ENCODE measurements around the gene MAPK14. TPM values are rescaled to one million over a fixed set of nuclear protein-coding genes. Genes with fewer than 3 reads are reported as not detected.

Gene MAPK14
- total and polyA plus RNA-seq, 5 donors from 2014 or later, result 44.6 to 65.0 (median 53.8) TPM

DNA sequence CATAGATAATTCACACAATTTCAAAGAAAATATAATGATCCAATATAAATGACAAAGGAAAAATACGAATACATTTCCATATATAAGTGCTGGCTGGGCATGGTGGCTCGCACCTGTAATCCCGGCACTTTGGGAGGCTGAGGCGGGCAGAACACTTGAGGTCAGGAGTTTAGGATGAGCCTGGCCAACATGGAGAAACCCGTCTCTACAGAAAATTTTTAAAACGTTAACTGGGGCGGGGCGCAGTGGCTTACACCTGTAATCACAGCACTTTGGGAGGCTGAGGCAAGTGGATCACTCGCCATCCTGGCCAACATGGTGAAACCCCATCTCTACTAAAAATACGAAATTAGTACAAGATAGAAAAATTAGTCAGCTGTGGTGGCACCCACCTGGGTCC, 87.8 kb downstream of the MAPK14 start:
- Histone ChIP-seq H3K4me3 (ENCODE audit: low read depth, low read length) (peak overlapping the region; percentile 46), H3K4me1 (ENCODE audit: control insufficient read depth, insufficient read depth, low read length, poor library complexity, severe bottlenecking) (peaks cover 71% of the 10 kb centered on the region), H3K27me3 (ENCODE audit: control insufficient read depth, insufficient read depth, low read length) (no peaks in the 10 kb centered on the region), H3K9me3 (ENCODE audit: control insufficient read depth in 2 of 2, low read length in 2 of 2) (no peaks in the 10 kb centered on the region), H3K36me3 (ENCODE audit: control insufficient read depth, insufficient read depth, low read length) (peaks cover 2% of the 10 kb centered on the region), H3K27ac (ENCODE audit: insufficient read depth, low read length, poor library complexity, severe bottlenecking) (peak overlapping the region; percentile 68)
- H3K4me3 Mint-ChIP-seq, result peak overlapping the region; percentile 60 to 92 (median 78)
- no peaks in the 10 kb centered on the region for H3K27me3 Mint-ChIP-seq
- no peaks in the 10 kb centered on the region for H3K9me3 Mint-ChIP-seq
- H3K36me3 Mint-ChIP-seq, result peaks cover 8% of the 10 kb centered on the region
- peaks cover 40 to 87% (median 75%) of the 10 kb centered on the region in 4 donors for H3K4me1 Mint-ChIP-seq
- no peak for DNase-seq
- no peak for ATAC-seq (ENCODE audit: low read depth in 2 of 2)
- H3K27ac Mint-ChIP-seq, result peak overlapping the region; percentile 91 to 100 (median 96)

DNA sequence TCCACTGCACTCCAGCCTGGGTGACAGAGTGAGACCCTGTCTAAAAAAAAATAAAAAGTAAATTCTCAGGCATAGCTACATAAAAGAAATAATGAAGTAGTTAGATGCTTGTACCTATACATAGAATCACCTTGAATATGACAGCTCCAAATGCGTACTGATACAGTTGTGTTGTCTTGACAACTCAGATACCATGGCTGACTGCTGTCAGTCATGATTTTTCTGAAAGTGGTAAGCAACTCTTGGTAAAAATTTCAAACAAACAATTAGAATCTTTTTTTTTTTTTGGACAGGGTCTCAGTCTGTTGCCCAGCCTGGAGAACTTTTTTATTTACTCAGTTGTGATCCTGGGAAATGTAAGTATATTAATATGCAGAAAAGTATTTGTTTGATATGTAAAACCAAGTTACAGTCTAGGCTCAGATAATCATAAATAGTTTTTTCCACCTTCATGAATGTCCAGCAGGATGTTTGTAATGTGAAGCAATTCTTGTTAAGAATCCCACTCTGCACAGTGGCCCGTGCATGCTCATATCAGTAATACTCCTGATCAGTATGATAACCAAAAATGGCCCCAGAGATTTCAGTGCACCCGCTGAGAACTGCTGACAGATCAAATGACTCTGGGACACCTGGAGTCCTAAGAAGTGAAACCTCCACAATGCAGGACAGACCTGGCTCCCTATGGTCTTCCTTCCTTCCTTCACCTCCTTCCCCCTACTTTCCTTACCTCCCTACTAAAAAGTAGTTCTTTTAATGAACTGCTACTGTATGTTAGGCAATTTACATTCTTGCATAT, 88.7 kb downstream of the MAPK14 start:
- peaks cover 40 to 92% (median 83%) of the 10 kb centered on the region in 4 donors for H3K4me1 Mint-ChIP-seq
- no peaks in the 10 kb centered on the region for H3K9me3 Mint-ChIP-seq
- DNase-seq, result no peak
- Histone ChIP-seq H3K27me3 (ENCODE audit: control insufficient read depth, insufficient read depth, low read length) (no peaks in the 10 kb centered on the region), H3K4me1 (ENCODE audit: control insufficient read depth, insufficient read depth, low read length, poor library complexity, severe bottlenecking) (peaks cover 79% of the 10 kb centered on the region), H3K4me3 (ENCODE audit: low read depth, low read length) (no peak overlapping the region), H3K27ac (ENCODE audit: insufficient read depth, low read length, poor library complexity, severe bottlenecking) (peak overlapping the region; percentile 68), H3K36me3 (ENCODE audit: control insufficient read depth, insufficient read depth, low read length) (no peaks in the 10 kb centered on the region), H3K9me3 (ENCODE audit: control insufficient read depth in 2 of 2, low read length in 2 of 2) (no peaks in the 10 kb centered on the region)
- no peaks in the 10 kb centered on the region for H3K27me3 Mint-ChIP-seq
- H3K4me3 Mint-ChIP-seq, result peak overlapping the region; percentile 32 to 51 (median 45)
- peaks cover 8% of the 10 kb centered on the region for H3K36me3 Mint-ChIP-seq
- peak overlapping the region; percentile 68 to 100 (median 96) for H3K27ac Mint-ChIP-seq
- ATAC-seq (ENCODE audit: low read depth in 2 of 2), result no peak

DNA sequence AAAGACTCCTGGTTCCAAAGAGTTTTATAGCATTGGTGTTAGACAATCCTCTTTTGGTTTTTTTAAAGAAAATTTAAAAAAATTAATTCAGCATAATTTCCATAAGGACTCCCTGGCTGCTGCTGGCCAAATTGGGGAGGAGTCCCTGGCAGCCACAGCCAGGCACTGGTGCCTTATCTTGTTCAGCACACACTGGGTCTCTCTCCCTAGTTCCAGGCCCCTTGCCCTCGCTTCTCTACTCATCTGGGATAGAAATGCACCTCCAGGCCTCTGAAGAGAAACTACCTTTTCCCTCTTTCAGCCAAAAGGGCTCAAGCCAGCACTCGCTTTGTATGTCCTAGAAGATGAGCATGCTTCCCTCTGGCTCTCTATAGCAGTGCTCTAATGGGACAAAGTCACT, 89.3 kb downstream of the MAPK14 start:
- Histone ChIP-seq H3K4me3 (ENCODE audit: low read depth, low read length) (peak overlapping the region; percentile 46), H3K9me3 (ENCODE audit: control insufficient read depth in 2 of 2, low read length in 2 of 2) (no peaks in the 10 kb centered on the region), H3K27me3 (ENCODE audit: control insufficient read depth, insufficient read depth, low read length) (no peaks in the 10 kb centered on the region), H3K36me3 (ENCODE audit: control insufficient read depth, insufficient read depth, low read length) (no peaks in the 10 kb centered on the region), H3K4me1 (ENCODE audit: control insufficient read depth, insufficient read depth, low read length, poor library complexity, severe bottlenecking) (peaks cover 86% of the 10 kb centered on the region), H3K27ac (ENCODE audit: insufficient read depth, low read length, poor library complexity, severe bottlenecking) (peak overlapping the region; percentile 98)
- no peak for ATAC-seq (ENCODE audit: low read depth in 2 of 2)
- Mint-ChIP-seq H3K4me3 (peak overlapping the region; percentile 71 to 90 (median 78)), H3K4me1 (peaks cover 40 to 96% (median 84%) of the 10 kb centered on the region in 4 donors), H3K36me3 (peaks cover 8% of the 10 kb centered on the region), H3K27ac (peak overlapping the region; percentile 96 to 100 (median 100)), H3K9me3 (no peaks in the 10 kb centered on the region), H3K27me3 (no peaks in the 10 kb centered on the region)
- no peak for DNase-seq

DNA sequence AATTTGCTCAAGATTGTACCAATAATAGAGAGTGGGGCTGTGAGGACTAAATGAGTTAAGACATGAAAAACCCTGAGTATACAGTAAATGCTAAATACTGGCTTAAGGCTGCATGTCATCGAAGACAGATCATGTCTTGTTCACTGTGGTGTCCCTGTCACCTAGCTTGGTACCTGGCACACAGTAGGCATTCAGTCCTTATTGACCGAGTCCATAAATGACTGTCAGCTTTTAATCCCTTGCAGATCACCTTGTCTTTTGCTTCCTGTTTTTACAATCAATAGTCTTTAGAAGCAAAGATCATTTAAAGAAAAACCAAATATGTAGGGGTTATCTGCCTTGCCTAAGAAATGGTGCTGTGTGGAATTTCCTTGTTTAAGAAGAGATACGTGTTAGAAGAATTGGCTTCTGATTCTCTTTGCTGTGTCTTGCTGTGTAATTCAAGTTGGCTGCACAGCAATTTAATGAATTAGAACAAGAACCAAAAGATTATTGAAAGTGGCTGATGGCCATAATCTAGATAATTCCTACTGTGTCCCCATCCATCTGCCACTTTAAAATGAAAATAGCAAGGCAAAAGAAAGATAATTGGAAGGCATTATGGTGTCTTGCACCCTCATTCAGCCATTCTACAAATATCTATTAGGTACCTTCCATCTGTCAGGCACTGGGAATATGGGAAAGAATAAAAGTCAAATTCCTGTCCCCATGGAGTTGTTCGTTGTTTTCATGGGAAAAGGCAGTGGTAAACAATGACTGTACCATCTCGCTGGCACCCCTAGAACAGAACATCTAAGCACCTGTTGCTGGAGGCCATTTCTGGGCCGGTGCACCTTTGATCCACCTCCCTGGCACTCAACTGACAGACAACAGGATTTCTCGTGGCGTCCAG, 90.3 kb downstream of the MAPK14 start:
- Histone ChIP-seq H3K27ac (ENCODE audit: insufficient read depth, low read length, poor library complexity, severe bottlenecking) (peak overlapping the region; percentile 98), H3K4me1 (ENCODE audit: control insufficient read depth, insufficient read depth, low read length, poor library complexity, severe bottlenecking) (peaks cover 93% of the 10 kb centered on the region), H3K9me3 (ENCODE audit: control insufficient read depth in 2 of 2, low read length in 2 of 2) (no peaks in the 10 kb centered on the region), H3K27me3 (ENCODE audit: control insufficient read depth, insufficient read depth, low read length) (no peaks in the 10 kb centered on the region), H3K4me3 (ENCODE audit: low read depth, low read length) (peak overlapping the region; percentile 46), H3K36me3 (ENCODE audit: control insufficient read depth, insufficient read depth, low read length) (no peaks in the 10 kb centered on the region)
- Mint-ChIP-seq H3K27ac (peak overlapping the region; percentile 96 to 100 (median 100)), H3K4me3 (peak overlapping the region; percentile 76 to 90 (median 82)), H3K4me1 (peaks cover 36 to 97% (median 84%) of the 10 kb centered on the region in 4 donors), H3K9me3 (no peaks in the 10 kb centered on the region), H3K27me3 (no peaks in the 10 kb centered on the region), H3K36me3 (peaks cover 8% of the 10 kb centered on the region)
- ATAC-seq (ENCODE audit: low read depth in 2 of 2) (no peak), DNase-seq (peak in 1 of 3 donors; percentile 42)

DNA sequence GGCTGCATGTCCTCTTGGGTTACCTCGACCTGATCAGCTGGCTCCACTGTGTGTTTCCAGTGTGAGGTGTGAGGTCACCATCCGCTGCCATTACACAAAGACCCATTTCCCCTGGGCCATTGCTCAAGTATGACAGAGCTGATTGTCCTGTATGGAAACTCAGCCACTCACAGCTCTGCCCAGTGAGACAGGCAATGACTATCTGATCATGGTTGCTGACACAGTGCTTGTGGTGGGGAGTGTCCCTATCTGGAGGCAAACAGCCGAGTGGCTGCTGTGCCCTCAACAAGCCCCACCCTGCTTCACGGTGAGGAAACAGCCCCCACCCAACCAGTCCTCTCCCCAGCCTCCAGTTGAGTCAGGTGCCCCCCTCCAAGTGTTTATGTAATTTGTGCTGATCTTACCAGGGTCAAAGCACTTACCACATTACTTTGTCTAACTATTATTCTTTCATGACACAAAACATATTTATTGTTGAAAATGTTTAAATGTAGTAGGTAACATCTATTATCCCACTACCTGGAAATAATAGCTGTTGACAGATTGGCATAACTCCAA, 91.0 kb downstream of the MAPK14 start:
- H3K27ac ChIP-seq (ENCODE audit: insufficient read depth, low read length, poor library complexity, severe bottlenecking), result peak overlapping the region; percentile 98
- H3K4me3 ChIP-seq (ENCODE audit: low read depth, low read length), result peak overlapping the region; percentile 54
- ATAC-seq (ENCODE audit: low read depth in 2 of 2), result peak; percentile 75 to 83

DNA sequence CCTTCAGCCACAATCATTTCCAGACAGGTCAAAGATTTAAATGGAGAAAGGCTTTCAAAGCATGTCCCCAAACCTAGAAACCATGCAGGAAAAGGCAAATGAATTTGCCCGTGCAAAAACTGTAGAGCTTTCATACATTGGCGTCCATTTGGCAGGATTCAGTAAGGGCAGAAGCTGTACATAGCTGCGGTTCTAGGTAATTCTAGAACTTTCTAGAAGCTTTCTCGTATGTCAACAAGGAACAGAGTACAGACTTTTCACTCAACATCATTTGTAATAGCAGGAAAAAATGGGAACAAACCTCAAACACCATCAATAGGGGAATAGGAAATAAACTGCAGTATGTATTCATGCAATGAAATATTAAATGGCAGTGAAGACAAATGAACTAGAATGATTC, 91.6 kb downstream of the MAPK14 start:
- peak overlapping the region; percentile 54 for H3K4me3 ChIP-seq (ENCODE audit: low read depth, low read length)
- DNase-seq (no peak), ATAC-seq (ENCODE audit: low read depth in 2 of 2) (no peak)
- H3K9me3 ChIP-seq (ENCODE audit: control insufficient read depth in 2 of 2, low read length in 2 of 2), result no peaks in the 10 kb centered on the region
- peaks cover 36 to 99% (median 85%) of the 10 kb centered on the region in 4 donors for H3K4me1 Mint-ChIP-seq
- H3K4me1 ChIP-seq (ENCODE audit: control insufficient read depth, insufficient read depth, low read length, poor library complexity, severe bottlenecking), result peaks cover 94% of the 10 kb centered on the region
- peak overlapping the region; percentile 29 to 90 (median 78) for H3K4me3 Mint-ChIP-seq
- H3K27ac Mint-ChIP-seq, result peak overlapping the region; percentile 96 to 100 (median 100)
- H3K36me3 ChIP-seq (ENCODE audit: control insufficient read depth, insufficient read depth, low read length), result no peaks in the 10 kb centered on the region
- peak overlapping the region; percentile 98 for H3K27ac ChIP-seq (ENCODE audit: insufficient read depth, low read length, poor library complexity, severe bottlenecking)
- H3K27me3 Mint-ChIP-seq, result no peaks in the 10 kb centered on the region
- H3K9me3 Mint-ChIP-seq, result no peaks in the 10 kb centered on the region
- no peaks in the 10 kb centered on the region for H3K27me3 ChIP-seq (ENCODE audit: control insufficient read depth, insufficient read depth, low read length)
- H3K36me3 Mint-ChIP-seq, result peaks cover 8% of the 10 kb centered on the region

More for the DNA sequence above, 91.0 kb downstream of the MAPK14 start:
- H3K4me3 Mint-ChIP-seq, result peak overlapping the region; percentile 0 to 90 (median 78)
- Histone ChIP-seq H3K36me3 (ENCODE audit: control insufficient read depth, insufficient read depth, low read length) (no peaks in the 10 kb centered on the region), H3K27me3 (ENCODE audit: control insufficient read depth, insufficient read depth, low read length) (no peaks in the 10 kb centered on the region), H3K9me3 (ENCODE audit: control insufficient read depth in 2 of 2, low read length in 2 of 2) (no peaks in the 10 kb centered on the region), H3K4me1 (ENCODE audit: control insufficient read depth, insufficient read depth, low read length, poor library complexity, severe bottlenecking) (peaks cover 97% of the 10 kb centered on the region)
- peaks cover 8% of the 10 kb centered on the region for H3K36me3 Mint-ChIP-seq
- peaks cover 36 to 99% (median 87%) of the 10 kb centered on the region in 4 donors for H3K4me1 Mint-ChIP-seq
- peak overlapping the region; percentile 96 to 100 (median 100) for H3K27ac Mint-ChIP-seq
- H3K27me3 Mint-ChIP-seq, result no peaks in the 10 kb centered on the region
- peak; percentile 69 to 93 (median 81) for DNase-seq
- H3K9me3 Mint-ChIP-seq, result no peaks in the 10 kb centered on the region

DNA sequence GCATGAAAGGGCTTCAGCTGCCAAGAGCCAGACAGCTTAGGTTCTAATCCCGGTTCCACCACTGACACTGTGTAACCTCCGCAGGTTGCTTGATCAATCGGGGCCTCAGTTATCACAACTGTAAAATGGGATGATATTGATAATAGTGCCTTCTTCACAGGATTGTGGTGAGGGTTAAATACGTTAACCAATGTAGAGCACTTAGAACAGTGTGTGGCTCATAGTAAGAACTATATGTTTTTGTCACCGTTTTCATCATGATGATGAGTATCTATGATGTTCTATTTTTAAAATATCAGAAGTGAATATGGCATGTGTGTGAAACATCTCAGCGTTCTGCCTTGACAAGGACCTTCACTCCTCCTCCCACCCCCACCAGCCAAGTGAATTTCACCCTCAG, 92.4 kb downstream of the MAPK14 start:
- peak overlapping the region; percentile 96 to 100 (median 100) for H3K27ac Mint-ChIP-seq
- peaks cover 31 to 100% (median 81%) of the 10 kb centered on the region in 4 donors for H3K4me1 Mint-ChIP-seq
- H3K4me3 Mint-ChIP-seq, result peak overlapping the region; percentile 81 to 92 (median 89)
- H3K9me3 Mint-ChIP-seq, result no peaks in the 10 kb centered on the region
- no peaks in the 10 kb centered on the region for H3K27me3 Mint-ChIP-seq
- Histone ChIP-seq H3K36me3 (ENCODE audit: control insufficient read depth, insufficient read depth, low read length) (no peaks in the 10 kb centered on the region), H3K9me3 (ENCODE audit: control insufficient read depth in 2 of 2, low read length in 2 of 2) (no peaks in the 10 kb centered on the region), H3K4me3 (ENCODE audit: low read depth, low read length) (peak overlapping the region; percentile 85), H3K4me1 (ENCODE audit: control insufficient read depth, insufficient read depth, low read length, poor library complexity, severe bottlenecking) (peaks cover 88% of the 10 kb centered on the region), H3K27ac (ENCODE audit: insufficient read depth, low read length, poor library complexity, severe bottlenecking) (peak overlapping the region; percentile 98), H3K27me3 (ENCODE audit: control insufficient read depth, insufficient read depth, low read length) (no peaks in the 10 kb centered on the region)
- DNase-seq (no peak), ATAC-seq (ENCODE audit: low read depth in 2 of 2) (no peak)
- peaks cover 5% of the 10 kb centered on the region for H3K36me3 Mint-ChIP-seq
